GM10248 (cell line): ENCODE results near the gene IGDCC3.

Experiments used
- CTCF ChIA-PET: fragments of 300-600 bp; sonication (Branson Sonifier 250); formaldehyde crosslinking; extraction: SDS; loops from one replicate; lab custom pipeline; 2021; ENCODE audit warnings: antibody characterized with exemption; lab: Yijun Ruan, JAX
- POLR2A ChIA-PET: fragments of 350-650 bp; sonication (Branson Sonifier 250); formaldehyde crosslinking; extraction: SDS; loops from one replicate; lab custom pipeline; 2020; ENCODE audit warnings: antibody characterized with exemption; lab: Yijun Ruan, JAX
- DNase-seq: peaks from one replicate; pipeline ENCODE4 v3.0.0; 2012; ENCODE audit errors: extremely low spot score
- TF ChIP-seq, protein P1 (sequence below): IDR thresholded peaks from 2 replicates; pipeline ENCODE4 v1.5.1; 2012; ENCODE audit warnings: mild to moderate bottlenecking, low read depth; ENCODE audit errors: extremely low read depth, missing control alignments, control extremely low read depth

IGDCC3 gene

DNA sequence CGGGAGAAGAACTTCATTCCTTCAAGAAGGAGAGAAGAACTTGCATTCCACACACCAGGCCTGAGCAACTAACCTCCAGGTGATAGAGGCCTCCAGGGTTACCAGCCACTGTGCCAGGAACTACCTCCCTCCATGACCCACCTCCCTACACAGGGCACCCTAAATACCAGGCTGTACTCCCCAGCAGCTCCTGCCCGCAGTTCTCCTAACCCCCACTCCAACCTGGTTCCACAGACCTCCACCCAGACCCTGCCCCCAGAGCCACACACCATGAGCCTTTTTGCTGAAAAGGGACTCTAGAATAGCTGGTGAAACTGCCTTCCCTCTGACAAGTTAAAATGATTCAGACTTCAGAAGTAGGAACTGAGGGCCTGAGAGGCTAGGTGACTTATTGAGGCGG is 8.2 kb downstream of the IGDCC3 start:
- ChIA-PET POLR2A (interaction anchor here (2.2 kb wide), 1 partner anchor 64 kb away, joined by 7 read pairs; no protein-coding TSS in a partner anchor), CTCF (interaction anchor here (0.9 to 5.8 kb wide), 6 partner anchors 10 to 52 kb away, joined by 3 to 55 read pairs (median 4); no protein-coding TSS in a partner anchor)
- TF ChIP-seq, protein P1, sequence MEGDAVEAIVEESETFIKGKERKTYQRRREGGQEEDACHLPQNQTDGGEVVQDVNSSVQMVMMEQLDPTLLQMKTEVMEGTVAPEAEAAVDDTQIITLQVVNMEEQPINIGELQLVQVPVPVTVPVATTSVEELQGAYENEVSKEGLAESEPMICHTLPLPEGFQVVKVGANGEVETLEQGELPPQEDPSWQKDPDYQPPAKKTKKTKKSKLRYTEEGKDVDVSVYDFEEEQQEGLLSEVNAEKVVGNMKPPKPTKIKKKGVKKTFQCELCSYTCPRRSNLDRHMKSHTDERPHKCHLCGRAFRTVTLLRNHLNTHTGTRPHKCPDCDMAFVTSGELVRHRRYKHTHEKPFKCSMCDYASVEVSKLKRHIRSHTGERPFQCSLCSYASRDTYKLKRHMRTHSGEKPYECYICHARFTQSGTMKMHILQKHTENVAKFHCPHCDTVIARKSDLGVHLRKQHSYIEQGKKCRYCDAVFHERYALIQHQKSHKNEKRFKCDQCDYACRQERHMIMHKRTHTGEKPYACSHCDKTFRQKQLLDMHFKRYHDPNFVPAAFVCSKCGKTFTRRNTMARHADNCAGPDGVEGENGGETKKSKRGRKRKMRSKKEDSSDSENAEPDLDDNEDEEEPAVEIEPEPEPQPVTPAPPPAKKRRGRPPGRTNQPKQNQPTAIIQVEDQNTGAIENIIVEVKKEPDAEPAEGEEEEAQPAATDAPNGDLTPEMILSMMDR, result no peak
- DNase-seq, result no peak

DNA sequence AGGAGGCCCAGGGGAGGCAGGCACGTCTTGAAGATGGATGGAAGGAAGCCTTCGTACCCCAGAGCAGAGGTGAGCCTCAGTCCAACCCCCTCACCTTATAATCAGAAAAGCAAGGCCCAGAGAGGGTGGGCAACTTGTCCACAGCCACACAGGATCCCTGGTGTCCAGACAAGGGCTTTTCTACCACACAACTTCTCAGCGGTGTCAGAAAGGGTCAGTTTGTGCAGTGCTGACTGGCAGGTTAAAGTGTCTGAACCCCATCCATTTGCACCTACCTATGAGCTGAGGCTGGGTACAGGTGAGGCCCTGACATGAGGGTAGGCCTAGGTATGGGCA is 8.6 kb downstream of the IGDCC3 start:
- POLR2A ChIA-PET, result interaction anchor here (2.2 kb wide), 1 partner anchor 64 kb away, joined by 7 read pairs; no protein-coding TSS in a partner anchor
- TF ChIP-seq, protein P1, result no peak
- CTCF ChIA-PET, result interaction anchor here (1.2 to 5.8 kb wide), 5 partner anchors 10 to 48 kb away, joined by 3 to 55 read pairs (median 4); no protein-coding TSS in a partner anchor
- DNase-seq, result no peak

DNA sequence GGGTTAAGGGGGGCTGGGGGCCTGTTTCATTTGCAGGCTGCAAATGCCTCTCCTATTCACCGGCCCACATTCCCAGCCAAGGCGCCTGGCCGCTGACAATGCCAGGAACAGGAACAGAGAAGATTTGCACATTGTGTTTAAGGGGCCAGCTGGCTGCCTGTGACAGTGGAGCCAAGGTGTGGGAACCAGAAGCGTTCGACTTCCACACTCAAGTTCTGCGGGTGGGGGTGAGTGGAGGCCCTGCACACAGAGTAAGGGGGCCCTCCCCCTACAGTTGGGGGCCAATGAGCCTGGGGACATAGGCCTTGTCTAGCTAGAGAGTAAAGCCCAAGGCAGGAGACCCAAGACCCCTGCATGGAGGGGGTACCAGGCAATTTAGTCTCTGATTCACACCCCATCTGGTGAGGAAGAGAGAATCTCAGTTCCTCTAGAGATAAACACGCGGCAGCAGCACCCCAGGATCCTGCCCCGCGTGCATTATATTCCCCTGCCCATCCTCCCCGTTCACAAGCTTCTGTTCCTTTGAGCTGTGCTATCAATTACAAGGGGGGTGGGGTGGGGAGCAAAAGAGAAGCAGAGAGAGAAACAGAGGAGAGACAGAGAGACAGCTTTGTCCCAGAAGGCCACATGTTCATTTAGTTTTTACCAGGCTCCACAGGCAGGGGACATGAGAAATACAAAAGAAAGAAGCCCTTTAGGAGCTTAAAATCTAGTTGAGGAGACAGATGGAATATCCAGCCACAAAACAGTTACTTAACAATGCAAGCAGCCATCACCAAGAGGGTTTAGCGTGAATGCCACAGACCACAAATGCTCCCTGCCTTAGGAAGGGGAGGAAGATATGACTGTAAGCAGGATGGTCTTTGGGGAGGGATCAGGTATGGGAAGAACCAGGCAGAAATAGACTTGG is 9.2 kb downstream of the IGDCC3 start:
- POLR2A ChIA-PET, result interaction anchor here (2.2 kb wide), 1 partner anchor 63 kb away, joined by 7 read pairs; no protein-coding TSS in a partner anchor
- TF ChIP-seq, protein P1, result no peak
- DNase-seq, result no peak
- CTCF ChIA-PET, result interaction anchor here (1.2 to 1.9 kb wide), 5 partner anchors 9 to 59 kb away, joined by 3 to 5 read pairs (median 4); no protein-coding TSS in a partner anchor

GRCh38 chr15:65366122-65366892 is 11.5 kb downstream of the IGDCC3 start:
- CTCF ChIA-PET, result interaction anchor here (0.7 to 1.5 kb wide), 4 partner anchors 19 to 576 kb away, joined by 3 read pairs; no protein-coding TSS in a partner anchor
- no peak for DNase-seq
- POLR2A ChIA-PET, result no interaction called here
- TF ChIP-seq, protein P1, result no peak

GRCh38 chr15:65365229-65365628 is 12.6 kb downstream of the IGDCC3 start:
- TF ChIP-seq, protein P1, result no peak
- DNase-seq, result no peak
- CTCF ChIA-PET, result interaction anchor here (1.2 kb wide), 1 partner anchor 27 kb away, joined by 3 read pairs; no protein-coding TSS in a partner anchor
- POLR2A ChIA-PET, result no interaction called here

DNA sequence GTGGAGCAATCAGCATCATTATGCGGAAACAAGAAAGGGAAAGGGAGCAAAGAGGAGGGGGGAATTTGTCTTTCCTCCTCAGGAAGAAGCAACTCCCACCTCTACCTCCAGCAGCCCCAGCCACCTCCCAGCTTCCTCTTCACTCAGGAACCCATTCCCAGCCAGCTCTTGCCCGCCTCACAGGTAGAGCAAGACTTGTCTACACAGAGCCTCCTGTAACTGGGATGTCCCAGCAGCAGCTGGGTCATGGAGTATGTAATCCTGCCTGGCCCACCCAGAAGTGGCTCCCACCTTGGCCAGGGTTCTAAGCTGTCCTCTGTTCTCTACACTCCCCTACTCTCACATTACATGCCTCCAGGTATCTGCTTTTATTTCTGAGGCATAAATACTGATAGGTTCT is 14.0 kb downstream of the IGDCC3 start:
- DNase-seq, result no peak
- ChIA-PET POLR2A (no interaction called here), CTCF (interaction anchor here (1.3 kb wide), 1 partner anchor 22 kb away, joined by 9 read pairs; no protein-coding TSS in a partner anchor)

More for the DNA sequence above, 14.0 kb downstream of the IGDCC3 start:
- TF ChIP-seq, protein P1, result no peak
